K562 treated with DMSO at 1 percent for 4 hours (cell line): ENCODE results near the gene HOOK1. TPM values are rescaled to one million over a fixed set of nuclear protein-coding genes. Genes with fewer than 3 reads are reported as not detected.

ENCODE experiments used
- total RNA-seq: library from RNA; unstranded; fragments of 300-600 nt; gene quantifications from 2 replicates; pipeline ENCODE4 v1.2.3, GENCODE V29; 2022; ENCODE audit not compliant: insufficient read depth

HOOK1 gene
- total RNA-seq: 0.34 TPM in 1 of 2 replicates, not detected in the other

GRCh38 chr1:59814901-59815825 lies at the start of gene HOOK1:
Gene HOOK1, plus strand, starts transcription at chr1:59814949. Its CDS starts 169 bp downstream, at chr1:59815118.

Other genes starting within 250 kb of the HOOK1 start
- not detected in 2 replicates for gene CYP2J2, start 111.8 kb downstream of the HOOK1 start, total RNA-seq